ENCODE data around the gene ACOX2.

DNA sequence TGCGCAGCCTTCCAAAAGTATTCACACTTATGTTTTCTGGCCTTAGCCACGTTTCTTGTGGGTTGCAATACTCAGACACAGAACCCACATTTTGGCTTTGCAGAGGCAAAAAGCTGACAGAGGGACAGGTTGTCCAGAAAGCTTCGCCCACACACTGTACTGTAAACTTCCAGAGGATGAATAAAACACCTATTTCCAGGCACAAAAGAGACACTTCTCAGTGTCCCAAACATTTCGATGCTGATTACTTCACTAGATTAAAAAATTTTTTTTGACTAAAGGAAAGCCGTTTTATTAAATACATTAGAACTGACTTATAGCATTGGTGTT, 73.1 kb downstream of the ACOX2 start:
- TF ChIP-seq GATA3 (IDR thresholded peaks at IDR 0.05; ENCODE audit: low read depth, low read length) (no peak), GATA2 (IDR thresholded peaks at IDR 0.05; ENCODE audit: low read depth, low read length) (no peak)

Data from SH-SY5Y (cell line).